HepG2 (cell line): ENCODE results near the gene CD44. TPM values are rescaled to one million over a fixed set of nuclear protein-coding genes. Genes with fewer than 3 reads are reported as not detected.

ENCODE experiments used
- ATAC-seq: fragments of 200-7000 bp; cut with Tn5 transposase; 3 replicates; pipeline ENCODE4 v1.9.1; 2020; ENCODE audit warnings: mild to moderate bottlenecking, moderate library complexity
- BruUV-seq: library from RNA; stranded (reverse); fragments of 400-500 nt; replicated peaks from 2 replicates; lab custom pipeline; 2021; lab: Mats Ljungman, UMichigan
- CTCF ChIA-PET: fragments of 300-600 bp; formaldehyde crosslinking; extraction: SDS; loops from one replicate; lab custom pipeline; 2021; ENCODE audit warnings: low total read pairs, inconsistent platforms, low intra/inter-chr PET ratio; lab: Yijun Ruan, JAX
- POLR2A ChIA-PET: fragments of 350-600 bp; sonication (Branson Sonifier 250); formaldehyde crosslinking; loops from one replicate; lab custom pipeline; 2020; ENCODE audit warnings: antibody characterized with exemption, inconsistent platforms; lab: Yijun Ruan, JAX
- DNase-seq: peaks from one replicate; pipeline ENCODE4 v3.0.0-alpha.2; 2015; ENCODE audit warnings: low spot score
- FAIRE-seq: peaks from 3 replicates; lab custom pipeline; 2011; peaks lifted over from hg19 to GRCh38; lab: Jason Lieb, UNC
- H2AFZ ChIP-seq: one replicate; pipeline ENCODE4 v1.6.1; 2011; ENCODE audit warnings: low read length, inconsistent platforms
- H3K27ac ChIP-seq: fragments of 300-600 bp; 3 replicates; pipeline ENCODE4 v1.8.0; 2011; ENCODE audit warnings: mixed run types, mild to moderate bottlenecking, mixed read lengths, low read length, inconsistent platforms; ENCODE audit not compliant: insufficient read depth; ENCODE audit errors: extremely low read length
- H3K27me3 ChIP-seq, 2 experiments: fragments of 200-600 bp in 1 of 2; 2 replicates in 1 of 2; 3 replicates in 1 of 2; pipeline versions ENCODE4 v1.6.0 to v1.8.0; 2011; ENCODE audit warnings: low read length in 2 of 2, mild to moderate bottlenecking in 2 of 2, moderate library complexity in 2 of 2, inconsistent platforms in 1 of 2; ENCODE audit not compliant: insufficient read depth in 2 of 2, control insufficient read depth in 1 of 2
- H3K36me3 ChIP-seq, 2 experiments: fragments of 200-600 bp in 1 of 2; replicated peaks in 1 of 2; 2 replicates in 1 of 2; 3 replicates in 1 of 2; pipeline versions ENCODE4 v1.5.1 to v1.8.0; 2011; ENCODE audit warnings: low read length in 2 of 2, inconsistent platforms in 1 of 2; ENCODE audit not compliant: insufficient read depth in 2 of 2, control insufficient read depth in 1 of 2
- H3K4me1 ChIP-seq: 2 replicates; pipeline ENCODE4 v1.5.1; 2012; ENCODE audit warnings: low read length, inconsistent platforms; ENCODE audit not compliant: insufficient read depth
- H3K4me2 ChIP-seq: 2 replicates; pipeline ENCODE4 v1.6.0; 2011; ENCODE audit warnings: low read depth, low read length, inconsistent platforms
- H3K4me3 ChIP-seq, 3 experiments: fragments of 200-600 bp in 1 of 3; sonication (generic), shearing (Covaris generic) in 1 of 3; replicated peaks in 1 of 3; 2 replicates each; pipeline ENCODE4 v1.5.1; 2011 to 2016; ENCODE audit warnings: low read length in 3 of 3, inconsistent platforms in 2 of 3, low read depth in 2 of 3, mild to moderate bottlenecking in 2 of 3, control low read depth in 1 of 3, mixed read lengths in 1 of 3; ENCODE audit not compliant: insufficient read depth in 1 of 3
- H3K79me2 ChIP-seq: one replicate; pipeline ENCODE4 v1.6.1; 2011; ENCODE audit warnings: low read length, inconsistent platforms; ENCODE audit not compliant: insufficient read depth
- H3K9ac ChIP-seq: 2 replicates; pipeline ENCODE4 v1.6.0; 2011; ENCODE audit warnings: mild to moderate bottlenecking, low read depth, low read length, inconsistent platforms; ENCODE audit not compliant: insufficient read depth
- H3K9me3 ChIP-seq: 2 replicates; pipeline ENCODE4 v1.5.1; 2012; ENCODE audit warnings: mild to moderate bottlenecking, low read length
- H4K20me1 ChIP-seq: 2 replicates; pipeline ENCODE4 v1.6.0; 2011; ENCODE audit warnings: inconsistent platforms, mild to moderate bottlenecking, low read length, moderate library complexity; ENCODE audit not compliant: insufficient read depth
- ARNT2 ChIP-seq: sonication (generic); formaldehyde crosslinking; IDR thresholded peaks from 2 replicates; pipeline ENCODE4 v1.8.0; 2022; ENCODE audit warnings: mild to moderate bottlenecking, low read depth, missing genetic modification reagents, moderate library complexity
- ATF5 ChIP-seq: sonication (generic); formaldehyde crosslinking; IDR thresholded peaks from 2 replicates; pipeline ENCODE4 v1.4.0; 2020; ENCODE audit warnings: mild to moderate bottlenecking, low read depth, missing genetic modification reagents
- JUNB ChIP-seq: sonication (generic); formaldehyde crosslinking; IDR thresholded peaks from 2 replicates; pipeline ENCODE4 v1.8.0; 2022; ENCODE audit warnings: missing genetic modification reagents, mild to moderate bottlenecking, borderline replicate concordance
- MED13 ChIP-seq: sonication (generic); formaldehyde crosslinking; IDR thresholded peaks from 2 replicates; pipeline ENCODE4 v1.5.0; 2020; ENCODE audit warnings: missing genetic modification reagents
- PAWR ChIP-seq: sonication (generic); formaldehyde crosslinking; IDR thresholded peaks from 2 replicates; pipeline ENCODE4 v1.4.0; 2020; ENCODE audit warnings: missing genetic modification reagents, mild to moderate bottlenecking, borderline replicate concordance
- SNRNP70 ChIP-seq: fragments of 200-400 bp; formaldehyde crosslinking; IDR thresholded peaks from 2 replicates; pipeline ENCODE4 v1.6.1; 2017; ENCODE audit warnings: mild to moderate bottlenecking, low read depth, low read length, moderate library complexity
- SOX5 ChIP-seq: IDR thresholded peaks from 2 replicates; pipeline ENCODE4 v1.6.1; 2016; ENCODE audit warnings: borderline replicate concordance
- SP140L ChIP-seq: sonication (generic); formaldehyde crosslinking; IDR thresholded peaks from 2 replicates; pipeline ENCODE4 v1.4.0; 2020; ENCODE audit warnings: missing genetic modification reagents, borderline replicate concordance
- ZBTB42 ChIP-seq: sonication (generic); formaldehyde crosslinking; IDR thresholded peaks from 2 replicates; pipeline ENCODE4 v1.5.0; 2020; ENCODE audit warnings: mild to moderate bottlenecking, missing genetic modification reagents
- ZC3H4 ChIP-seq: sonication (generic); formaldehyde crosslinking; IDR thresholded peaks from 2 replicates; pipeline ENCODE4 v1.4.0; 2020; ENCODE audit warnings: missing genetic modification reagents, borderline replicate concordance
- ZNF232 ChIP-seq: sonication (generic); formaldehyde crosslinking; IDR thresholded peaks from 2 replicates; pipeline ENCODE4 v1.4.0; 2020; ENCODE audit warnings: missing genetic modification reagents, borderline replicate concordance
- ZNF343 ChIP-seq: sonication (generic); formaldehyde crosslinking; IDR thresholded peaks from 2 replicates; pipeline ENCODE4 v1.4.0; 2020; ENCODE audit warnings: mild to moderate bottlenecking, missing genetic modification reagents
- ZNF513 ChIP-seq: sonication (generic); formaldehyde crosslinking; conservative IDR thresholded peaks from 2 replicates; pipeline ENCODE4 v1.5.0; 2020; ENCODE audit warnings: missing genetic modification reagents
- ZNF605 ChIP-seq: sonication (generic); formaldehyde crosslinking; IDR thresholded peaks from 2 replicates; pipeline ENCODE4 v1.8.0; 2022; ENCODE audit warnings: mild to moderate bottlenecking, missing genetic modification reagents
- ZNF703 ChIP-seq: sonication (generic); formaldehyde crosslinking; IDR thresholded peaks from 2 replicates; pipeline ENCODE4 v1.5.1; 2020; ENCODE audit warnings: missing genetic modification reagents, mild to moderate bottlenecking, moderate library complexity, borderline replicate concordance
- ZSCAN29 ChIP-seq: sonication (generic); formaldehyde crosslinking; conservative IDR thresholded peaks from 2 replicates; pipeline ENCODE4 v1.4.0; 2020; ENCODE audit warnings: mild to moderate bottlenecking, missing genetic modification reagents
- WGBS: methylation state at CpG from one replicate; pipeline ENCODE4 v1.1.6; 2017; ENCODE audit warnings: low lambda C conversion rate; 5-methylcytosine and 5-hydroxymethylcytosine counted together
- in situ Hi-C: cut with HindIII; loops from 2 replicates; pipeline ENCODE4 v1.10.0; 2017; ENCODE audit warnings: low pct_unique_long_range_greater_than_20kb; ENCODE audit not compliant: extremely low pct_ligation_motif_present
- intact Hi-C: fragments of 100-400 bp; cut with micrococcal nuclease; formaldehyde crosslinking; loops from one replicate; pipeline ENCODE4 v1.10.0; 2022; ENCODE audit not compliant: unreplicated experiment
- polyA plus RNA-seq, 8 experiments: library from polyadenylated mRNA; depleted of rRNA in 3 of 8; stranded (reverse) in 7 of 8; unstranded in 1 of 8; fragments of >200 nt; fragmentation: Illumina TruSeq in 4 of 8; extraction: Trizol in 4 of 8; gene quantifications; 2 replicates each; pipeline versions ENCODE4 v1.2.1 to v1.2.3, GENCODE V29; 2011 to 2016; ENCODE audit warnings: low read depth in 4 of 8, missing spikeins in 1 of 8, mixed read lengths in 1 of 8; ENCODE audit not compliant: insufficient read depth in 1 of 8
- total RNA-seq, 5 experiments: library from RNA; depleted of rRNA; stranded (reverse); fragments of >200 nt; fragmentation: Illumina TruSeq; extraction: Trizol; gene quantifications; 2 replicates each; pipeline ENCODE4 v1.2.3, GENCODE V29; 2016; ENCODE audit warnings: low read depth in 1 of 5

The CD44 gene
- total and polyA plus RNA-seq, 2 of the 13 experiments (the other 11 are each of a cell fraction or from before 2014, with no cell fraction given) = 0.02 to 0.11 TPM

GRCh38 chr11:35139722-35140282 is 831 bp downstream of the CD44 start (continued):
- TF ChIP-seq ZBTB42 (CRISPR knock-in tag) (no peak), ZNF232 (CRISPR knock-in tag) (no peak), ZSCAN29 (CRISPR knock-in tag) (no peak), ZNF605 (CRISPR knock-in tag) (no peak), MED13 (no peak), ZC3H4 (CRISPR knock-in tag) (no peak)
- TF ChIP-seq, all 625 proteins: peak for 0

GRCh38 chr11:35141071-35141470 is 2.1 kb downstream of the CD44 start:
- CTCF ChIA-PET = no interaction called here
- H3K9me3 ChIP-seq = no peaks in the 10 kb centered on the region
- H3K4me3 ChIP-seq = no peak overlapping the region
- H3K36me3 ChIP-seq = no peaks in the 10 kb centered on the region
- intact Hi-C loops (no loop called here), in situ Hi-C loops (no loop called here)
- no peak overlapping the region for H3K4me2 ChIP-seq
- no peaks in the 10 kb centered on the region for H3K79me2 ChIP-seq
- no peak for FAIRE-seq
- no peak overlapping the region for H3K9ac ChIP-seq
- ATAC-seq = no peak
- POLR2A ChIA-PET = no interaction called here
- H4K20me1 ChIP-seq = no peaks in the 10 kb centered on the region
- H3K27me3 ChIP-seq = peaks cover 4 to 43% of the 10 kb centered on the region in 2 experiments; a peak in 3 of 5 replicates
- 12% methylated on average over 2 of the region's 2 CpGs for WGBS
- H2AFZ ChIP-seq = no peak overlapping the region
- BruUV-seq = no TSS peak
- TF ChIP-seq ZNF343 (CRISPR knock-in tag) (no peak), SNRNP70 (no peak), SP140L (CRISPR knock-in tag) (no peak), ARNT2 (no peak), SOX5 (no peak), ATF5 (CRISPR knock-in tag) (no peak), JUNB (CRISPR knock-in tag) (no peak), ZNF703 (no peak), ZNF513 (CRISPR knock-in tag) (no peak), PAWR (CRISPR knock-in tag) (no peak)
- no peaks in the 10 kb centered on the region for H3K4me1 ChIP-seq
- no peak for DNase-seq
- H3K27ac ChIP-seq = no peak overlapping the region
